NCI-H146 treated with DMSO at 0.1 percent for 48 hours (cell line): ENCODE data around the gene IGF2BP2.

Experiments
- DNase-seq: peaks from one replicate; lab custom pipeline; 2025; ENCODE audit not compliant: unreplicated experiment; lab: John Stamatoyannopoulos, UW

IGF2BP2 gene

GRCh38 chr3:185767002-185767688 lies 57.7 kb downstream of the IGF2BP2 start:
- no peak for DNase-seq

- DNase-seq, result no peak
These were observed 58.4 kb downstream of the IGF2BP2 start for GRCh38 chr3:185766329-185767001.

GRCh38 chr3:185764980-185765370 lies 59.9 kb downstream of the IGF2BP2 start:
- DNase-seq, result no peak

- DNase-seq, result no peak
These were observed 60.5 kb downstream of the IGF2BP2 start for GRCh38 chr3:185764163-185764979.

GRCh38 chr3:185763347-185764005 lies 61.4 kb downstream of the IGF2BP2 start:
- DNase-seq, result no peak

GRCh38 chr3:185760550-185760949 lies 64.3 kb downstream of the IGF2BP2 start:
- no peak for DNase-seq

- DNase-seq, result no peak
These were observed 64.8 kb downstream of the IGF2BP2 start for GRCh38 chr3:185760088-185760487.

GRCh38 chr3:185759512-185759911 lies 65.3 kb downstream of the IGF2BP2 start:
- no peak for DNase-seq

- DNase-seq, result no peak
These were observed 65.9 kb downstream of the IGF2BP2 start for GRCh38 chr3:185758912-185759311.

- no peak for DNase-seq
These were observed 67.7 kb downstream of the IGF2BP2 start for GRCh38 chr3:185757176-185757575.

GRCh38 chr3:185756477-185756876 lies 68.4 kb downstream of the IGF2BP2 start:
- no peak for DNase-seq

GRCh38 chr3:185754920-185755319 lies 69.9 kb downstream of the IGF2BP2 start:
- no peak for DNase-seq

GRCh38 chr3:185753354-185753753 lies 71.5 kb downstream of the IGF2BP2 start:
- no peak for DNase-seq

- DNase-seq, result no peak
These were observed 74.1 kb downstream of the IGF2BP2 start for GRCh38 chr3:185750702-185751101.

- DNase-seq, result no peak
These were observed 74.8 kb downstream of the IGF2BP2 start for GRCh38 chr3:185750015-185750414.

GRCh38 chr3:185746470-185746869 lies 78.4 kb downstream of the IGF2BP2 start:
- DNase-seq, result no peak

- no peak for DNase-seq
These were observed 79.6 kb downstream of the IGF2BP2 start for GRCh38 chr3:185744997-185745843.

GRCh38 chr3:185741586-185741985 lies 83.3 kb downstream of the IGF2BP2 start:
- no peak for DNase-seq

GRCh38 chr3:185740133-185740532 lies 84.7 kb downstream of the IGF2BP2 start:
- no peak for DNase-seq

- DNase-seq, result no peak
These were observed 85.6 kb downstream of the IGF2BP2 start for GRCh38 chr3:185739264-185739701.
